Measurements from ENCODE around the gene SAMD4A.

DNA sequence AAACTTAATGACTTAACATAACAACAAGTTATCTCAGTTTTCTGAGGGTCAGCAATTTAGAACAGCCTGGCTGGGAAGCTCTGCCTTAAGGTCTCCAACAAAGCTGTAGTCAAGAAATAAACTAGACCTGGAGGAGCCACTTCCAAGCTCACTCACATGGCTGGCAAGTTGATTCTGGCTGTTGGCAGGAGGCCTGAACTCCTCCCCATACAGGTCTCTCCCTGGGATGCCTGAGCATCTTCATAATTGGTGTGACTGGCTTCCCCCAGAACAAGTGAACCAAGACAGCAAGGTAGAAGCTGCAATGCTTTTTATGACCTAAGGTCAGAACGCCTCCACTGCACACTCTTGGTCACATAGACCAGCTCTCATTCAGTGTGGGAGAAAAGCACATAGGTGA is 128.3 kb downstream of the SAMD4A start:
- TF ChIP-seq CTCF (IDR thresholded peaks at IDR 0.05; ENCODE audit: insufficient read depth, low read length, poor library complexity, severe bottlenecking) = no peak
- no peak for TF ChIP-seq EZH2phosphoT487 (conservative IDR thresholded peaks at IDR 0.05; ENCODE audit: low read length)

All from SU-DHL-6 (cell line).